CD4-positive, alpha-beta T cell treated with Interleukin-4 for 4 hours (primary cell): ENCODE results near the gene FOXJ2.
A peak's percentile ranks its signal among the peaks of the same experiment; 100 is the strongest.
"Not testable (repeated sequence)": the region's sequence is repeated elsewhere in the genome, so short reads cannot be mapped to it uniquely, and the experiment has no call there.

Source experiments
- DNase-seq: peaks from one replicate; pipeline ENCODE4 v3.0.0-alpha.2; 2020

FOXJ2 gene

GRCh38 chr12:8032242-8033152, at the start of gene FOXJ2:
FOXJ2 (plus strand) TSS chr12:8032716; CDS start chr12:8039833, 7,117 bp downstream.
- peak; percentile 74 for DNase-seq

GRCh38 chr12:7983019-7983418, 49.5 kb upstream of the FOXJ2 start:
- not testable (repeated sequence) for DNase-seq

GRCh38 chr12:7983460-7983859, 49.1 kb upstream of the FOXJ2 start:
- DNase-seq: not testable (repeated sequence)

GRCh38 chr12:7984900-7985299, 47.6 kb upstream of the FOXJ2 start:
- DNase-seq: no peak

- no peak for DNase-seq
Observed at GRCh38 chr12:7985802-7986418, 46.6 kb upstream of the FOXJ2 start.

DNA sequence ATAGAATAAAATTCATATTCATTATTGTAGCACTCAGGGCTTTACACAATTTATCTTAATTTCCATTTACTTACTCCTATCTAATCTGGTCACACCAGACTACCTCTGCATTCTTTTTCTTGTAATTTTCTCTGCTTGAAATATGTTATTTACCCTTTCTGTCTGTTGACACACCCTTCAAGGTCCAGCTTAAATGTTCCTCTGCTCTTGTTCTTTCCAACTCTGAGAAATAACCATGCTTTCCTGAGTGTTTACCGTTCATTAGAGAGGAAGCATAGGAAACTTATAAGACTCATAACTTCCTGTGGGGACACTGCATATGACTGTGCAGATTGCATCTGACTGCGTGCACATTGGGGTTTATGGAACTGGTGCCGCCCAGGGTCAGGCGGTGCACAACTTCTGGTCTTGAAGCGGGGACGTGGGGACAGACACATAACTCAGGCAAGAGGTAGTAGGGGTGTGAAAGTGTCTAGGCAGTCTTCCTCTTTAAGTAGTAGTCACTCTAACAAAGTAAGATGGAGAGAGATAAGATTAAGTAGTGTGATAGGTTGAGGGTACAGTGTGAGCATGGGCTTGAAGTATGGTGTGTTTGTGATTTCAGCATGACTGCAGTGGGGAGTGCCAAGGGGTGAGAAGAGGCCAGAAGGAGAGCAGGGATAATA, 42.6 kb upstream of the FOXJ2 start:
- peak; percentile 89 for DNase-seq

DNA sequence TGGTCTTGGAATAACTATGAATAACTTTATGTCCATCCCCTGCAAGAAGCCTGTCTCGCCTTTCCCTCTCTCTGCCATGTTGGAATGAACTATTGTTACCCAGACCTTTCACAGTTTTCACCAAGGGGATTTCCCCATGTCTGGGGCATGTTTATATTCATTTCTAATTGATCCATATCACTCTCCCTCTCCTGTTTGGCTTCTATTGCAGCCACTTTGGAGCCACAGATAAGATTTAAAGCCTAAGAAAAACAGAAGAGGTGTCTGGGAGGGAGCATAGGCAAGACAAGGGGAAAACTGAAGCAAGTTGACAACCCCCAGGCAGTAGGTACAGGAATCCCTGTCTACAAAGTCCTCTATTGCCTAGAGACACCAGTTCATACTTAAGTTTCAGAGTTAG, 41.0 kb upstream of the FOXJ2 start:
- DNase-seq: peak; percentile 26

- no peak for DNase-seq
Observed at GRCh38 chr12:7994731-7995205, 37.7 kb upstream of the FOXJ2 start.

DNA sequence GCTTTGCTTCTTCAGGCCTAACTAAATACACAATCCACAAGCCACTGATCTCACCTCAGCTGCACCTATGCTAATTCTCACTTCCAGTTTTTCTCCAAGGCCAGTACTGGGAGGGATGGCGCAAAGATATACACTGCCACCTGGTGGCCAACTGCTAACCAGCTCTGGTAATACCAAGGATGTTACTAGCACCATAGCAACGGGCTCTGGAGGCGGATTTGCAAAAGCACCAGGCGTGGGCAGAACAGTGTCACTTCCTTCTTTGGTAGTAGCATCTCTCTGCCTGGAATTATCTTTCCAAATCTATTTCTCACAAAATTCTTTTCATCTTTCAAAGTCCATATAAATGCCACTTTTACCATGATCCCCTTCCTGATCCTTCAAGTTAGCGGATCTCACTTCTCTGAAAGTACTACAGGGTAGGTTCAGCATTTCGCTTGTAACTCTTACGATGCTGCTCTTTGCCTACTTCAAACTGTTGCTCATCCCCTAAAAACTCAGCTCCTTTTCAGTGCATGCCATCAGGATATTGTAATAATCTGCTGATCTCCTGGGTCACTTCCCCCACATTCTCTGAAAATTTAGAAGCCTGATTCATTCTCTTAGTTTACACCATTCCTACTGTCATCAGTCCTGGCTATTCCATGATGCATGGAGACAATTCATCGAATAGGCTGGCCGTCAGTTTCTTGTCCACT, 37.1 kb upstream of the FOXJ2 start:
- DNase-seq: peak; percentile 87

DNA sequence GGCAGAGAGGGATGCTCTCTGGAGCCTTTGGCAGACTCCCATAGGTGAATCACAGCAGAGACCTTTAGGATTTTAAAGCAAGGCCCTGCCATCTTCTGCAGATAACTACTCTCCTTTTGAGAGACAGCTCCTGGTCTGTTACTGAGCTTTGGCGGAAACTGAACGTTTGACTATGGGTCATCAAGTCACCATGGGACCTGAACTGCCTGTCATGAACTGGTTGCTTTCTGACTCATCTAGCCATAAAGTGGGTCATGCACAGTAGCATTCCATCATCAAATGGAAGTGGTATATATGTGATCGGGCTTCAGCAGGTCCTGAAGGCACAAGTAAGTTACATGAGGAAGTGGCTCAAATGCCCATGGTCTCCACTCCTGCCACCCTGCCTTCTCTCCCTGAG, 31.7 kb upstream of the FOXJ2 start:
- not testable (repeated sequence) for DNase-seq

DNA sequence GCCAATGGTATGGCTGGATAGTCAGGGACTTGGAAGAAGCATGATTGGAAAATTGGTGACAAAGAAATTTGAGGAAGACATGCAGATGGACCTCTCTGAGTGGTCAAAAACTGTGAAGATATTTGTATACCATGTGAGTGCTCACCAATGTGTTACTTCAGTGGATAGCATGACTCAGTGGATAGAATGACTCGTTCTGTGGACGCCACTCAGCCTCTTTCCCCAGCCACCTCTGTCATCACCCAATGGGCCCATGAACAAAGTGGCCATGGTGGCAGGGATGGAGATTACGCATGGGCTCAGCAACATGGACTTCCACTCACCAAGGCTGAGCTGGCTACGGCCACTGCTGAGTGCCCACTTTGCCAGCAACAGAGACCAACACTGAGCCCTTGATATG, 31.0 kb upstream of the FOXJ2 start:
- DNase-seq: not testable (repeated sequence)

GRCh38 chr12:8004897-8005296, 27.6 kb upstream of the FOXJ2 start:
- not testable (repeated sequence) for DNase-seq

DNA sequence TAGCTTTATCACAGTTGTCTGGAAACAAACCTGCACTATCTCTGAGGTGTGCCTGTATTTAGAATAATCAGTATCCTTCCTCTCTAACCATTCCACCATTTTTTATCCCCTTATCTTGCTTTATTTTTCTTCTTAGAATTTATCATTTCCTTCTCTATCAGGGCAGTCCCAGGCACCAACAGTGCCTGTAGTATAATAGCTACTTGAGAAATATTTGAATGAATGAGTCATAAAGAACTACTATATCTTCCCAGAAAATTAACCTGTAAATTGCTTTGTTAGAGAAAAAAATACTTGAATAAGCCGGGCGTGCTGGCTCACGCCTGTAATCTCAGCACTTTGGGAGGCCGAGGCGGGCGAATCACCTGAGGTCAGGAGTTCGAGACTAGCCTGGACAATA, 21.2 kb upstream of the FOXJ2 start:
- DNase-seq: no peak

GRCh38 chr12:8012651-8013309, 19.7 kb upstream of the FOXJ2 start:
- no peak for DNase-seq

- DNase-seq: no peak
Observed at GRCh38 chr12:8014836-8015235, 17.7 kb upstream of the FOXJ2 start.

GRCh38 chr12:8018213-8018612, 14.3 kb upstream of the FOXJ2 start:
- DNase-seq: not testable (repeated sequence)

- no peak for DNase-seq
Observed at GRCh38 chr12:8018666-8019581, 13.6 kb upstream of the FOXJ2 start.

DNA sequence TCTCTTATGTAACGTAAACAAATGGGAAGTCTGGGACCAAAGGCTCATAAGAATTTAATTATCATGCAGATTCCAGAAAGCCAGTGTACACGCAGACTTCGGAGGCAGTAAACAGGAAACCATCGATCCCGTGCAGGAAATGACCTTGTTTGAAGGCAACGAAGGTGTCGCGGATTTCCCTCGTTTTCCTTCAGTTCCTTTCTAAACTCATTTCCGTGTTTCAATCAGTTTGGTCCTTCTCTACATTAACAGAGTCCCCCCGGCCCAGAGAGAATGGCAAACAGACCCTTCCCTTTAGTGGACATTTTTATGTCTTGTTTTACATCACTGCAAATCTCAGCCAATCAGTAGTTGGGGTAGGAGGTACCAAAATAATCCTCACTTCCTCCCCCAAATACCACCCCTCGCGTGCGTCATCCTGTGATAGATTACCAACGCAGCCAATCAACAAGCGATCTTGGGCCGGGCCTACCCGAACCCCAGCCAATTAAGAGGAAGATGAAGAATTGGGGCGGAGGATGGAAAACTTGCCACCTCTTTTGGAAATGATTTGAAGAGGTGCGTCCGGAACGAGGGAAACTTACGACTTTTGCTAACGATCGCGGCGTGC, 6.1 kb upstream of the FOXJ2 start:
- peak; percentile 99 for DNase-seq

DNA sequence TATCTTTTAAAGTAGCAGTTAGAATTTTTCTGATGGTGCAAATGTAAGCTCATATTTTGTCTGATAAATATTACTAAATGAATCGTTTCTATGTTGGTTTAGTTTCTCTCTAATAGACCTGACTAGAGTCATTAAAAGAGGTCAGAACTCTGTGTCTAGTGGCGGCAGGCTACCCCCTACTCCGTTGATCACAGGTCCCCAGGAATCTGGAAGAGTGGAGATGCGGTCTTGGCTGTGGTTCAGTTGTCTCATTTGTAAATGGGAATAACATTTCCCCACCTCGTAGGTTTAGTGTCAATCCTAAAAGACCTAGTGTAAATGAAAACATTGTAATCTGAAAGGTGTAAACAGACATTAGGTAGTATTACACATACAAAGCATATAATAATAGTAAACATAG, 4.7 kb upstream of the FOXJ2 start:
- DNase-seq: no peak

DNA sequence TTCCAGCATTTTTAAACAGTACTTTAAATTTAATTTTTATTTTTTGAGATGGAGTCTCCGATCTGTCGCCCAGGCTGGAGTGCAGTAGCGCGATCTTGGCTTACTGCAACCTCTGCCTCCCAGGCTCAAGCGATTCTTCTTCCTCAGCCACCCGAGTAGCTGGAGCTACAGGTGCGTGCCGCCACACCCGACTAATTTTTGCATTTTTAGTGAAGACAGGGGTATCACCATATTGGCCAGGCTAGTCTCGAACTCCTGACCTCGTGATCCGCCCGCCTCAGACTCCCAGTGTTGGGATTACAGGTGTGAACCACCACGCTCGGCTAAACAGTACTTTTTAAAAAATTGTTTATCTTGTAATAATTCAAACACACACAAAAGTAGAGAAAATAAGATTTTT, 4.2 kb upstream of the FOXJ2 start:
- no peak for DNase-seq

- DNase-seq: no peak
Observed at GRCh38 chr12:8030189-8030588, 2.3 kb upstream of the FOXJ2 start.
